Activated CD8-positive, alpha-beta memory T cell treated with anti-CD3 and anti-CD28 coated beads, Interleukin-2, amount 50 U/mL, for 24 hours (primary cell): ENCODE data around the gene HRH2.
A peak's percentile ranks its signal among the peaks of the same experiment; 100 is the strongest.

Experiments
- DNase-seq: peaks from one replicate; pipeline ENCODE4 v3.0.0-alpha.2; 2020; ENCODE audit errors: extremely low read depth

Gene HRH2

DNA sequence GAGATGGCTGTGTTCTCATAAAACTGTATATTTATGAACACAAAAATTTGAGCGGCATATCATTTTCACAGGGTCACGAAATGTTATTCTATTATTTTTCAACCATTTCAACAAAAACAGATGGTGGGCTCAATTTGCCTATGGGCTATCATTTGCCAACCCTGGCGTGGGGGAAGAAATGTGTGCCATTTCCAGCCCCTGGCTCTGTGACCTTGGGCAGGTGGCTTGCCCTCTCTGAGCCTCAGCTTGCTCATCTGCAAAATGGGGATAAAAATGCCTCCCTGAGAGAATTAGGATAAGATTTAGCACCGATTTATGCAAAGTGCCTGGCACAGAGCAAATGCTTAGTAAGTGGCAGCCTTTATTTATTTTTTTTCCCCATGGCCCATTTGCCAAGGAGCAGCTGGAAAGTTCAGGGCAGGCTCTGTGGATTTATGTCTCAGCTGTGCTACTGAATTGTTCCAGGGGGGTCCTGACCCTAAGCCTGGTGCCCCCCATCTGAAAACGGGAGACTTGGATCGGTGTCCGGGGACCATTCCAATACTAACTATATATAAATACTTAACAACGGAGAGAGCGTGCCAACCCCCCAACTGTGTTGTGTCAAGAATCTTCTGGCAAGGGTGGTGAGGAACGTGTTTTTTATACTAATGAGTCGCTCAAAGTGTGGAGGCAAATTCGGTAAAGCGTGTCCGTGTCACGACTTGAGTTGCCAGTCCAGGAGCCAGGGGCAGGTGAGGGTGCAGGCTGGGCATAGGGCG is 34.5 kb downstream of the HRH2 start:
- no peak for DNase-seq

GRCh38 chr5:175692996-175693710 is 35.3 kb downstream of the HRH2 start:
- no peak for DNase-seq

- DNase-seq: no peak
Observed at GRCh38 chr5:175693741-175694140, 35.9 kb downstream of the HRH2 start.

- DNase-seq: no peak
Observed at GRCh38 chr5:175694371-175695160, 36.7 kb downstream of the HRH2 start.

DNA sequence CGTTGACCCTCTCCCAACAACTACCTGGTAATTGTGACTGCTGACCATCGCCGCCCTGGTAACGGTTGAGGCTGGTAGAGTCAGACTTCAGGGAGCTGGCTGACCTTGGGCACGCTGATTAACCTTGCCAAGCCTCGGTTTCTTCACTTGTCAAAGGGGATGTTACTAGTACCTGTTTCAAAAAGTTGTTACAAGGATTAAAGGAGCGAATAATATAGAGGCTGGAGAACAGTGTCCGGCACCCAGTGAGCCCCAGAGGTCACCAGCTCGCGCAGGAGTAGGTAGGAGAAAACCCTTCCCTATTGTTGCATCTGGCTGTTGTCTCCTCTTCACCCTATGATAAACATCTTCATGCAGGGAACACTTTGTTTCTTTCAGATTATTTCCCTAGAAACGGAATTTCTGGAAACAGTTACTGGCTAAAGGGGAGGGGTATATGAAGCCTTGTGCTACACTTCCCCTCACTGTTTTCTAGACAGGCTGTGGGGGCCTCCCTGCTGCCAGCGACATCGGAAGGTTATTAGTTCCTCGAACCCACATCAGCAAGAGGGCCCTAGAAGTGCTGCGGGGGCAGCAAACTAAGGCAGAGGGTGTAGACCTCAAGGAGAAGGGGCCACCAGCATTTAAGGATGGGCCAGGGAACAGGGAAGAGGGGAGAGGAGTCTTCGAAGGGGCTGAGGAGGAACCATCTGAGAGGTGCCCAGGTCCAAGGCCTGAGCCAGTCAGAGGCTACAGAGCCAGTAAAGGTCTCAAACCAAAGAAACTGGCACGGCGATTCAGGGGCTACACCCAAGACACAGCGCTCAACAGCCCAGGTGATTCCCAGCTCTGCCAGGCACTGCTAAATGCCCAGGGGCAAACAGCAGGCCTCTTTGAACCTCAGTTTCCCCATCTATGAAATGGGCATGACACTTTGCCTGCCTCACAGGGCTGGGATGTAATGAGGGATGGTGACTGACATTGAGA is 37.6 kb downstream of the HRH2 start:
- DNase-seq: no peak

- DNase-seq: peak; percentile 54
Observed at GRCh38 chr5:175696139-175696854, 38.4 kb downstream of the HRH2 start.

DNA sequence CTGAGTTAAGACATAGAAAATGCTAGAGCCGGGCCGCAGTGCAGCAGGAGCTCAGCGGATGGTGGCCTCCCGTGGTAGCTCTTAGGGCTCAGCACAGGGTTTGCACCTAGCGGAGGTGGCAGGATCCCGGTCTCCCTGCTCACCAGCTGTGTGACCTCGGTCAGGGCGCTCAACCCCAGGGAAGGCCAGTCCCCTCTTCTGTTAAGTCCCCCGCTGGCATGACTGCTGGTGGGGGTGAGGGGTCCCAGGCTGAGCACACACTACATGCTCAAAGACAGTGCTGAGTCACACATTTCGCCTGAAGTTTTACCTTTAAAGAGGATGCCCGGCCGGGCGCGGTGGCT is 39.0 kb downstream of the HRH2 start:
- no peak for DNase-seq

DNA sequence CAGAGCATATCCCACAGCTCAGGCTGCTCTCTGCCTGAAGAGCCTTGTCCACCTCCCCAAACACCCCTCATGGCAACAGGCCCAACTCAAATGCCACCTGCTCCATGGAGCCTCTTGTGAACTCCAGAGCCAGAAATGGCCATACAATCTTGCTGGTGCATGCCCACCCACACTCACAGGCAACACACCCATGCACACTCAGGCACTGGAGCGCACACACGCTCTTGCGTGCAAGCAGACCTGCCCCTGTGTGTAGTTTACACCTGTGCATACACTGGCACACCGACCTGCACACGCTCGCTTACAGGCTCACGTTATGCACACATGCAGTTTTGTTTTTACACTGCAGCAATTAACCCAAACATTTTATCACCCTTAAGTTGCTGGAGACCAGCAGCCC is 40.0 kb downstream of the HRH2 start:
- no peak for DNase-seq

DNA sequence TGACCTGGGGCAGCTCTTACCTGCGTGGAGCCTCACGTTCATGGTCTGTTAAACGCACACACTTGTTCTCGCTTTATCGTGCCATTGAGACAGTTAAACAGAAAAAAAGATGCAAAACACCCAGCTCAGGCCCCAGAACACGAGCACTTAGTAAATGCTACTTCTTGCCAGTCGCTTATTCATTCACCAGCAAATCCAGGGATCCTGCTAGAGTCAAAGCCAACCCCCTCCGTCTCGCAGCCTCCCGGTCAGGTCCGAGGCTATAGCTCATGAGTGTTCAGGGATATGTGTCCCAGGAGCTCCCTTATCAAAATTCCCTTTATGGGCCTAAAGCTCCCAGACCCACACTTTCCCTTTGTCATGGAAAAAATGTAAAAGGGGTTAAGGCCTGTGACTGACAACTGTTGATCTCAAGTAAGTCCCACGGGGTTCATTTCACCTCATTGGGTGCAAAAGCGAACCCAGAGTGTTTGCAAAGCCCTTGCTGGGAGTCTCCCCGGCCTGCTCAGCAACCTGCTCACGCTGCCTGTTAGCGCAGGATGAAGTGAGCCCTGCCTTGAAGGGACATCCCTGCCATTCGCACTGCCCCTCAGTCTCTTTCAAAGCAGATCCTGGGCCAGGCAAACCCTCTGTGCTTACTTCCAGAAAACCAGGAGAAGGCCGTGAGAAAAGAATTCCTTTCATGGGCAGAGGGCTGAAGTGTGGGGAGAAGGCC is 40.7 kb downstream of the HRH2 start:
- no peak for DNase-seq

- no peak for DNase-seq
Observed at GRCh38 chr5:175700991-175701390, 43.1 kb downstream of the HRH2 start.

GRCh38 chr5:175701797-175702196 is 43.9 kb downstream of the HRH2 start:
- no peak for DNase-seq

DNA sequence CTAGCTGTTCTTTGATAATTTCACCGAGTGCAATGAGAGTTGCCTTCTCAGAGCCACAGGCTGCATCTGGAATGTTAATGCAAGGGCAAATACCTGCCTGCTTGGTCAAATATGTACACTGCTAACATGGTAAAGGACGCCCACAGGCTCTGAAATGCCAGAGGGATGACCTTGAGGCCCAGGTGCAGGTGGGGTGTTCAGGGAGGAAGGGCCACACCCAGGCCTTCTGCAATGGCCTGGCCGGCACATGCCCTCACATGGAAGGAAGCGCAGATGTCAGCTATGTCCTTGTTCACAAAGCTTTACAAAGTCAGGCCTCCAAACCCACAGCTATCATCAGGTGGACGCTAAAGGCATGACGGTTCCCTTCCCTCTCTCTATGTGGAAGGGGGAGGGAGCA is 48.6 kb downstream of the HRH2 start:
- DNase-seq: no peak

- DNase-seq: no peak
Observed at GRCh38 chr5:175707751-175708375, 50.0 kb downstream of the HRH2 start.

DNA sequence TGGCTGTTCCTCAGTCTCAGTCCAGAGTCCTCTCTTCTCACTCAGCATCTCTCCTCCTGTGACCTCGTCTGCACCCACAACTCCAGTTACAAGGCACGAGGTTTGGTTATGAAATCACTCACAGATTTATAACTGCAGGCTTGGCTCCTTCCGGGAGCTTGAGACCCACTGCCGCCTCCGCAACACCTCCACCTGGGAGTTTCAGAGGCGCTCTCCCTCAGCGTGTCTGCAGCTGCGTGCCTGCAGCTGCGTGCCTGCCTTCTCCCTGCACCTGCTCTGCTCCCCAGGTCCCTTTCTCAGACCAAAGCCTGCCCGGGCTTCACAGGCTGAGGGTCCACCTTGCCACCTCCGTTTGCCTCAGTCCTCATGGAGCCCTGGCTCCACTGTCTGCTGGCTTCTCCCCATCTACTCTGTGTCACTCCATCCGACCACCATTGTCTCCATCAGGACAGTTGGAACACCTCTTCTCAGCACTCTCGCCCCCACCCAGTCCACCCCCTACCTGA is 51.5 kb downstream of the HRH2 start:
- no peak for DNase-seq

DNA sequence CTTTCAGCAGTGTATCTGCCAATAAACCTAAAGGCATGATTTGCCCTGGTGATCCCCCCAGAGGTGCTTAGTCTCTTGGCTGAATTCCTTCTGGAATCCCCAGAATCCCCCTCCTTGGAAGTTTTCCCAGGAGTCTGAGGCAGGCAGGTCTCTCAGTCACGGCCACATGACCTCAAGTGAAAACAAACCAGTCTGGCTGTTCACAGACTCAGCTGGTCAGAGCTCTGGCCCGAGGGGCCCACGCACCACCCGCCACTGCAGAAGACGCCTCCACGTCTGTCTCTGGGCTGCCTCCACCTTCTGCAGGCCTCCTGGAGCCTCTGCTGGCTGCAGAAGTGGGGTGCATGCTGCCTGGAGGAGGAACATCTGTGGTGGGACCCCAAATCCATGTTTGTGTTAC is 52.5 kb downstream of the HRH2 start:
- no peak for DNase-seq

GRCh38 chr5:175711031-175711430 is 53.2 kb downstream of the HRH2 start:
- DNase-seq: no peak

DNA sequence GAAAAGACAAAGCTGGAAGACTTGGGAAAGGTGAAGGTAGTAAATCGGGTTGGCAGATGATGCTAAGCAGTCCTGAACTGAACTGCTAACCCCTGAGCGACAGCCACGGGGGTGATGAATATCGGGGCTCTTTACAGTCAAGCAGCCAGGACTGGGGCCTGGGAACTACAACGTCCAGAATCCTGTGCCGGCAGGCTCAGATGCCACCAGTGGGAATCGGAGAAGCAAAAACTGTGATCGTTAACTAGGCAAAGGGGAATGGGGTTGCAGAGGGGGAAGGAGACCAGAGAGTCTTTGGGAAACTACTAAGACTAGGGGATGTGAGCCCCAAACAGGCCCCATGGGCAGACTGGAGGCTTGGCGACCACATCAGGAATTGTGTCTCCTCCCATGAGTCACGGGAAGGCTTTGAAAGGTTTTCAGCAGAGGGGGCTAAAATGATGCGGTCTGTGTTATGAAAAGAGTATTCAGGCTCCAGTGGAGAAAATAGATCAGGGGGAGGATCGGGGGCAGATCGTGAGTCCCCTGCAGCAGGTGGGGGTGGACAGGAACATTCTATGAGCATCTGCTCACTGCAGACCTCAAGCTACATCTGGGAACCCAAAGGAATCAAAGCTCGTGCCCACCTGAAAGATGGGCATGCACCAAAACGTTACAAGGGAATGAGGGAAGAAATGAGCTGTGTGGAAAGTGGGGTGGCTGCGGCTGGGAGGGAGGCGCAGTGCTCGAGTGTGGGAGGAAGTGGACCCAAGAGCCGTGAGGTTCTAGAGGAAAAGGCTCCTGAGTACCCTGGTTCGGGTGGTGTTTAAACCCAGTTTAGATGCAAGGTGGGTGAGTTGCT is 53.8 kb downstream of the HRH2 start:
- no peak for DNase-seq

DNA sequence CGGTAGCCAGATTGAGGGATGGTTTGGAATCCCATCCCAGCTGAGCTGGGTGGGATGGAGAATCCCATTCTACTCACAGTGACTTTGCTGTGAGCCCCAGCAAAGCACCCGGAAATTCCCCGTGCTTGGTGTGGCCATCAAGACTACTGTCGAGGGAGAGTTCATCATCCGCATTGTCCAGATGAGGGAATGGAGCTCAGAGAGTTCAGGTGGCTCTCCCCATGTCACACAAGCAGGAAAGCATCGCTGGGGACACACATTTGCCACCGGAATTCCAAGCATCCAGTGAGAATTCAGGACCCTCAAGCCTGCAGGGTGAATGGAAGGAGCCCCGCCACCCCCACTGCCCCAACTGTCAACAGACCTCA is 54.4 kb downstream of the HRH2 start:
- DNase-seq: no peak

- DNase-seq: no peak
Observed at GRCh38 chr5:175712681-175713085, 54.8 kb downstream of the HRH2 start.
